Measurements from ENCODE around the gene TAS1R1.

Gene TAS1R1

GRCh38 chr1:6603915-6604558 is 48.9 kb downstream of the TAS1R1 start:
- DNase-seq (ENCODE audit: low read depth): peak; percentile 79

- peak; percentile 56 for DNase-seq (ENCODE audit: low read depth)
Measured at GRCh38 chr1:6612641-6613360, 57.7 kb downstream of the TAS1R1 start.

GRCh38 chr1:6613361-6614018 is 58.4 kb downstream of the TAS1R1 start, which contains the start of gene PHF13:
TSS of gene PHF13 (plus strand) at chr1:6613731. CDS start at chr1:6614067, 336 bp downstream.
- DNase-seq (ENCODE audit: low read depth): peak; percentile 98

- peak; percentile 56 for DNase-seq (ENCODE audit: low read depth)
Measured at GRCh38 chr1:6614019-6614928, 59.2 kb downstream of the TAS1R1 start.

GRCh38 chr1:6614929-6615785 is 60.0 kb downstream of the TAS1R1 start:
- peak; percentile 22 for DNase-seq (ENCODE audit: low read depth)

- DNase-seq (ENCODE audit: low read depth): no peak
Measured at GRCh38 chr1:6619045-6619444, 63.9 kb downstream of the TAS1R1 start.

- no peak for DNase-seq (ENCODE audit: low read depth)
Measured at GRCh38 chr1:6621429-6622391, 66.6 kb downstream of the TAS1R1 start.

GRCh38 chr1:6622396-6623152 is 67.5 kb downstream of the TAS1R1 start:
- DNase-seq (ENCODE audit: low read depth): no peak

GRCh38 chr1:6623269-6623965 is 68.3 kb downstream of the TAS1R1 start:
- no peak for DNase-seq (ENCODE audit: low read depth)

- peak; percentile 87 for DNase-seq (ENCODE audit: low read depth)
Measured at GRCh38 chr1:6624710-6625583, 69.8 kb downstream of the TAS1R1 start, which contains the start of gene THAP3. TSS of gene THAP3 (plus strand) at chr1:6624868. CDS start at chr1:6625219, 351 bp downstream.

- peak; percentile 56 for DNase-seq (ENCODE audit: low read depth)
Measured at GRCh38 chr1:6625584-6626149, 70.6 kb downstream of the TAS1R1 start.

GRCh38 chr1:6627031-6627430 is 71.9 kb downstream of the TAS1R1 start:
- no peak for DNase-seq (ENCODE audit: low read depth)

GRCh38 chr1:6627841-6628545 is 72.9 kb downstream of the TAS1R1 start:
- no peak for DNase-seq (ENCODE audit: low read depth)

GRCh38 chr1:6628971-6629479 is 73.9 kb downstream of the TAS1R1 start:
- no peak for DNase-seq (ENCODE audit: low read depth)

Measured in ELR (cell line).